HL-60 (cell line): ENCODE results near the gene FBXO2.

Experiments used
- GABPA ChIP-seq: IDR thresholded peaks from 2 replicates; pipeline ENCODE4 v1.6.1; 2012; ENCODE audit warnings: low read depth
- POLR2AphosphoS5 ChIP-seq: IDR thresholded peaks from 2 replicates; pipeline ENCODE4 v1.6.1; 2012; ENCODE audit warnings: low read depth
- REST ChIP-seq: IDR thresholded peaks from 2 replicates; pipeline ENCODE4 v1.6.1; 2012; ENCODE audit warnings: low read depth; ENCODE audit not compliant: insufficient replicate concordance
- SPI1 ChIP-seq: IDR thresholded peaks from 2 replicates; pipeline ENCODE4 v1.6.1; 2012; ENCODE audit warnings: low read depth, mild to moderate bottlenecking, borderline replicate concordance
- TF ChIP-seq, protein P1 (sequence below): IDR thresholded peaks from one replicate; pipeline ENCODE4 v1.5.1; 2011; ENCODE audit warnings: low read length, control low read depth, inconsistent platforms; ENCODE audit not compliant: insufficient read depth

- TF ChIP-seq, protein P1, sequence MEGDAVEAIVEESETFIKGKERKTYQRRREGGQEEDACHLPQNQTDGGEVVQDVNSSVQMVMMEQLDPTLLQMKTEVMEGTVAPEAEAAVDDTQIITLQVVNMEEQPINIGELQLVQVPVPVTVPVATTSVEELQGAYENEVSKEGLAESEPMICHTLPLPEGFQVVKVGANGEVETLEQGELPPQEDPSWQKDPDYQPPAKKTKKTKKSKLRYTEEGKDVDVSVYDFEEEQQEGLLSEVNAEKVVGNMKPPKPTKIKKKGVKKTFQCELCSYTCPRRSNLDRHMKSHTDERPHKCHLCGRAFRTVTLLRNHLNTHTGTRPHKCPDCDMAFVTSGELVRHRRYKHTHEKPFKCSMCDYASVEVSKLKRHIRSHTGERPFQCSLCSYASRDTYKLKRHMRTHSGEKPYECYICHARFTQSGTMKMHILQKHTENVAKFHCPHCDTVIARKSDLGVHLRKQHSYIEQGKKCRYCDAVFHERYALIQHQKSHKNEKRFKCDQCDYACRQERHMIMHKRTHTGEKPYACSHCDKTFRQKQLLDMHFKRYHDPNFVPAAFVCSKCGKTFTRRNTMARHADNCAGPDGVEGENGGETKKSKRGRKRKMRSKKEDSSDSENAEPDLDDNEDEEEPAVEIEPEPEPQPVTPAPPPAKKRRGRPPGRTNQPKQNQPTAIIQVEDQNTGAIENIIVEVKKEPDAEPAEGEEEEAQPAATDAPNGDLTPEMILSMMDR, result no peak
- TF ChIP-seq POLR2AphosphoS5 (no peak), GABPA (no peak), REST (no peak), SPI1 (no peak)
Observed at GRCh38 chr1:11695861-11696260, 41.6 kb upstream of the FBXO2 start.
